ENCODE results near the gene YBEY.

Gene YBEY

DNA sequence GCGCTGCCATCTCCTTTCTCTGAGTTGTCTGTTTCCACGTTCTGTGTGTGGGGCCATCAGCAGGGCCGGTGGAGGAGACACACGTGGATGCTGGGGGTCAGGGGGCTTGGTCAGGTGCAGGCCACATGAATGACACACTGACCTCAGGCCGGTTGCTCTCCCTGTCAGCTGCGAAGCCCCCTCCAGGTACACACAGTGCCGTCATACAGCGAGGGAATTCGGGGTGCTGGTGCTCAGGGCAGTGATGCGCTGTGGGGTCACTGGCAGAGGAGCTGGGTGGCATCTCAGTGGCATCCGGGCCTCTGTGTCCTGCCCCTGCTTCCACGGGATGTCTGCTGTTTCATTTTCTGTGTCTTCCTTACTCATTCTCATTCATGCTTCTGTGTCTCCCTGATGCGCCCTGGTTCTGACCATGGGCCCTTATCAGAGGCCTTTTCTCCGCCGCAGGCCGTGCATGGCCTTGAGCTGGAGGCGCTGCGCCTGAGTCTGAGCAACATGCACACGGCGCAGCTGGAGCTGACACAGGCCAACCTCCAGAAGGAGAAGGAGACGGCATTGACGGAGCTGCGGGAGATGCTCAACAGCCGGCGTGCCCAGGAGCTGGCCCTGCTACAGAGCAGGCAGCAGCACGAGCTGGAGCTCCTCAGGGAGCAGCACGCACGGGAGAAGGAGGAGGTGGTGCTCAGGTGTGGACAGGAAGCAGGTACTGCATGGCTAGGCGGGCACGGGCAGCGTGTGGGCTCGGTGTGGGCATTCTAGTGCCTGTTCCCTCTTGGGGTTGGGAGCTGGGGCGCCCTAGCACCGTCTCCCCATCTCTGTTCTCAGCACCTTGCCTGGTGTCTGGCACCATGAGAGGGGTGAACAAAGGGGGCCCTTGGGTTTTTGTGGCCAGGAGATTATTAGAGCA lies 60.4 kb downstream of the YBEY start:
- TF ChIP-seq CTCF (IDR thresholded peaks at IDR 0.05; ENCODE audit: low read depth, low read length), result no peak
- DNase-seq (ENCODE audit: extremely low read depth, low read depth), result no peak

- DNase-seq (ENCODE audit: extremely low read depth, low read depth), result no peak
- TF ChIP-seq CTCF (IDR thresholded peaks at IDR 0.05; ENCODE audit: low read depth, low read length), result no peak
Measured at GRCh38 chr21:46347203-46347550, 61.0 kb downstream of the YBEY start.

Data from AG09319 (cell line).